Right lobe of liver (tissue), 4 donors: ENCODE data around the gene HNRNPA1.

Source experiments
- CTCF ChIP-seq, 4 donors: fragments of 200-600 bp in 3 of 4; fragments of 450-650 bp in 1 of 4; IDR thresholded peaks; one replicate each; pipeline versions ENCODE4 v1.5.1 to v1.8.0; 2016 to 2022; ENCODE audit warnings: antibody characterized with exemption in 4 of 4, mild to moderate bottlenecking in 2 of 4
- POLR2A ChIP-seq: fragments of 450-650 bp; IDR thresholded peaks from one replicate; pipeline ENCODE4 v1.6.1; 2017; ENCODE audit warnings: antibody characterized with exemption, mild to moderate bottlenecking
- donor health status: DM: no; HTN: no; CAD: no.
- donor health status: DM: no; HTN: no; CAD: no.
- donor health status: DM: no; HTN: yes; CAD: no.

GRCh38 chr12:54304187-54304810 is 23.8 kb downstream of the HNRNPA1 start:
- no peak for TF ChIP-seq CTCF (IDR thresholded peaks at IDR 0.05)
- TF ChIP-seq POLR2A = no peak
